GM06990 (cell line): Measurements from ENCODE around the gene RPL13.

Experiments
- DNase-seq: peaks from one replicate; pipeline ENCODE4 v3.0.0-alpha.2; 2011; ENCODE audit not compliant: insufficient read length; ENCODE audit errors: extremely low read depth
- H3K27me3 ChIP-seq: replicated peaks from 2 replicates; pipeline ENCODE4 v1.6.0; 2011; ENCODE audit warnings: low read length; ENCODE audit not compliant: control insufficient read depth, insufficient read depth
- H3K36me3 ChIP-seq: 2 replicates; pipeline ENCODE4 v1.5.1; 2011; ENCODE audit warnings: low read length; ENCODE audit not compliant: control insufficient read depth, insufficient read depth
- H3K4me3 ChIP-seq: replicated peaks from 2 replicates; pipeline ENCODE4 v1.5.1; 2011; ENCODE audit warnings: low read depth, mild to moderate bottlenecking, control low read depth, low read length
- TF ChIP-seq, protein P1 (sequence below): IDR thresholded peaks from 2 replicates; pipeline ENCODE4 v1.5.1; 2011; ENCODE audit warnings: low read length, control low read depth, mild to moderate bottlenecking, inconsistent platforms; ENCODE audit not compliant: insufficient read depth, poor library complexity, severe bottlenecking

RPL13 gene

DNA sequence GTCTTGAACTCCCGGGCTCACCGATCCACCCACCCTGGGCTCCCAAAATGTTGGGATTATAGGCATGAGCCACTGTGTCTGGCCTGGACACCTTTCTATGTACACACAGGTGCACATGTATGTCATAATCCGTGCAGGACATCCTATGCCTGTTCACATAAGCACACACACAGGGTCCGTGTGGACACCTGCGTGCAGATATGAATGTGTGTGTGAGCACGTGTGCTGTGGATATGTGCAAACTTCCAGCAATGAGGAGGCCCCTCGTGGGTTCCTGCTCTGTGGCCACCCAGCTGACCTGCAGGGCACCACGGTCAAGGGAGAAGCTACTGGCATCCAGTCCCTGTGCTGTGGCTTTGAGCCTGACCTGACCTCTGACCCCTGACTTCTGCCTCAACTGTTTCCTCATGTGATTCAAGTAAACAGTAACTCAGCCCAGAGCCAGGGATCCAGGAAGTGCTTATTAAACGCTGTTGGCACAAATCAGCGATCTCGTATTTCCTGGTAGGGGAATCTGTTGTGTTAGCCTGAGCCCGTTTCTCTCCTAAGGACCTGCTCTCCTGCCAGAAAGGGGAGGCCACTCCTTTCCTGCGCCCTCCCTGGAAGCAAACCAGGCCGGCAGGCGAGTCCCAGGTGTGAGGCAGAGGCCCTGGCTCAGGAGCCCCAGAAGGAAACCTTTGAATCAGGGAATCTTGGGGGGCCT, 21.5 kb downstream of the RPL13 start:
- no peaks in the 10 kb centered on the region for H3K27me3 ChIP-seq
- TF ChIP-seq, protein P1, sequence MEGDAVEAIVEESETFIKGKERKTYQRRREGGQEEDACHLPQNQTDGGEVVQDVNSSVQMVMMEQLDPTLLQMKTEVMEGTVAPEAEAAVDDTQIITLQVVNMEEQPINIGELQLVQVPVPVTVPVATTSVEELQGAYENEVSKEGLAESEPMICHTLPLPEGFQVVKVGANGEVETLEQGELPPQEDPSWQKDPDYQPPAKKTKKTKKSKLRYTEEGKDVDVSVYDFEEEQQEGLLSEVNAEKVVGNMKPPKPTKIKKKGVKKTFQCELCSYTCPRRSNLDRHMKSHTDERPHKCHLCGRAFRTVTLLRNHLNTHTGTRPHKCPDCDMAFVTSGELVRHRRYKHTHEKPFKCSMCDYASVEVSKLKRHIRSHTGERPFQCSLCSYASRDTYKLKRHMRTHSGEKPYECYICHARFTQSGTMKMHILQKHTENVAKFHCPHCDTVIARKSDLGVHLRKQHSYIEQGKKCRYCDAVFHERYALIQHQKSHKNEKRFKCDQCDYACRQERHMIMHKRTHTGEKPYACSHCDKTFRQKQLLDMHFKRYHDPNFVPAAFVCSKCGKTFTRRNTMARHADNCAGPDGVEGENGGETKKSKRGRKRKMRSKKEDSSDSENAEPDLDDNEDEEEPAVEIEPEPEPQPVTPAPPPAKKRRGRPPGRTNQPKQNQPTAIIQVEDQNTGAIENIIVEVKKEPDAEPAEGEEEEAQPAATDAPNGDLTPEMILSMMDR, result no peak
- H3K36me3 ChIP-seq, result no peaks in the 10 kb centered on the region; the same call in 1 of the 2 replicates
- H3K4me3 ChIP-seq, result no peak overlapping the region
- no peak for DNase-seq

DNA sequence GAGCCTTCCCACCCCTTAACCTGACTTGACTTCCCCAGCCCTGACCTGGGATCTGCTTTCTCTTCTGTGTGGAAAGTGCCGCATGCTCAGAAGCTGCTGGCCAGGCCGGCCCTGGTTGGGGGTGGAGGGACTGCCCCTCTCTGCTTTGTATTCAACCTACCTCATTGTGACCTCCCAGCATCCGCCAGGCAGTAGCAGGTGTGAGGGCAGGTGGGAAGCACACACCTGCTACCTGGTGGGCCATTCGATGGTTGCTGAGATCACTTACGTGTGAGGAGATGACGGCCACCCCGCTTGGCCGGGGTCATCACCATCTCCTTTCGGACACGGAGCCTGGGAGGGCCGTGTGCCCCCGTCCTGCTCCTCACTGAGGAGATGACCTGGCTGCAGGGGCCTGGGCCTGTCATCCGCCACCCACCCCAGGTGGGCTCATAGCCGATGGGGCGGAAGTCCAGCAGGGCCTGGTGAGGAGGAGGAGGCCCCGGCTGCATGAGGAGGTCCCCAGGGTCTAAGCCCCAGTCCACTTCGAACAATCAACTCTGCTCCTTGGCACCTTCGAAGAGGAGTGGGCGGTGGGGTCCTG, 22.2 kb downstream of the RPL13 start:
- no peaks in the 10 kb centered on the region for H3K27me3 ChIP-seq
- no peaks in the 10 kb centered on the region; the same call in 1 of the 2 replicates for H3K36me3 ChIP-seq
- H3K4me3 ChIP-seq, result no peak overlapping the region
- TF ChIP-seq, protein P1, result no peak
- DNase-seq, result no peak

DNA sequence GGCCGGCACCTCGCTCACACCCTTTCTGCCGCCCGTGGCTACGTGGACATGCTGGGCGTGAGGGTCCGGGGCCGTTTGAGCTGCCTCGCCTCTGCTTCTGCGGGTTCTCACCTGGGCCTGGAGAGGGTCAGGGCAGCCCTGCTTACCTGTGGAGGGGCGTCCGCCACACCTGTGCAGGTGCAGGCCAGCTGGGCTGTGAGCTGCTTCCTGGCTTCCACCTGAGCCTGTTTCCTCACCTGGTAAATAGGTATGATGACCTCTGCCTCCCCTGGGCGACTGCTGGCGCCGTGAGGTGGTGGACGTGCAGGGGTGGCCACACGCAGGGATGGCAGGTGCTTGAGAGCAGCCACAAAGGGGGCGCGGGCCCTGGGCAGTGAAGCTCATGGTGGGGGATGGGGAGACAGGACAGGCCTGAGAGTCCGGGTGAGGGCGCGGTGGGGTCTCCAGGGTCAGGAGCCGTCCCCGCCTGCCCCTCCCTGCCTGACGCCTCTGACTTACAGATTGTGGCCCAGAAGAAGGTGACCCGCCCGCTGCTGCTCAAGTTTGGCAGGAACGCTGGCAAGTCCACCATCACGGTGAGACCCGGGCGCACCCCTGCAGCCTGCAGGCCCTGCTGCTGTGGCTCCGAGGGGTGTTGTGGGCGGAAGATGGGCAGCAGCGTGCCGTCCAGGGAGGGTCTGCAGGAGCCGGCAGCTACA, 22.9 kb downstream of the RPL13 start:
- Histone ChIP-seq H3K4me3 (no peak overlapping the region), H3K36me3 (no peaks in the 10 kb centered on the region; the same call in 1 of the 2 replicates), H3K27me3 (no peaks in the 10 kb centered on the region)
- TF ChIP-seq, protein P1, result no peak
- DNase-seq, result no peak

DNA sequence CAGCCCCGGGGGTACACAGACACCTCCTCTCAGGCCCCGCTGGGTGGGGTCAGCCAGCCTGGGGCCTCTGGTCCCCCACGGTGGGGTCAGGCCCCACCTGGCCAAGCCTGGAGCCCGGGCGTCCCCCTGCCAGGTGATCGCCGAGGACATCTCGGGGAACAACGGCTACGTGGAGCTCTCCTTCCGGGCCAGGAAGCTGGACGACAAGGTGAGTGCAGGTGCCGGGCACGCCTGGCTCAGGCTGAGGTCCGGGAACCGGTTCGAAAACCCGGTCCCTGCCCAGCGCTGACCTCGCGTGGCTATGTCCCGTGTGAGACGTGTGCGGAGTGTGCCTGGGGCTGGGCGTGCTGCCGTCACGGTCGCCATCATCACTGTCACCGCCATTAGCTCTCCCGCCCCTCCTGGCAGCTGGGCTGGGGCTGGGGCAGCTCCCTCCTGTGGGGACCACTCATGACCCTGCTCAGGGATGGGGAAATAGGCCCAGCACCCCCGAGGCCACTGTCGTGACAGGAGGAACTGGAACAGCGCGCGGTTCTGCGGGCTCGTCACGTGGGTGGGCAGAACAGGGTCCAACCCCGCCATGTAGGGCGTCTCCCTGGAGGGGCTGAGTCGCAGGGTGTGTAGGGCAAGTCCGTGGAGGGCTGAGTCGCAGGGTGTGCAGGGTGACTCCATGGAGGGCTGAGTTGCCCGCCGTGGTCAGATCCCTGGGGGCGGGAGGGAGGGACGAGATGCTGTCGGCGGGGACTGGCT, 23.6 kb downstream of the RPL13 start:
- TF ChIP-seq, protein P1, result no peak
- Histone ChIP-seq H3K4me3 (no peak overlapping the region), H3K36me3 (no peaks in the 10 kb centered on the region; the same call in 1 of the 2 replicates), H3K27me3 (no peaks in the 10 kb centered on the region)
- DNase-seq, result no peak

DNA sequence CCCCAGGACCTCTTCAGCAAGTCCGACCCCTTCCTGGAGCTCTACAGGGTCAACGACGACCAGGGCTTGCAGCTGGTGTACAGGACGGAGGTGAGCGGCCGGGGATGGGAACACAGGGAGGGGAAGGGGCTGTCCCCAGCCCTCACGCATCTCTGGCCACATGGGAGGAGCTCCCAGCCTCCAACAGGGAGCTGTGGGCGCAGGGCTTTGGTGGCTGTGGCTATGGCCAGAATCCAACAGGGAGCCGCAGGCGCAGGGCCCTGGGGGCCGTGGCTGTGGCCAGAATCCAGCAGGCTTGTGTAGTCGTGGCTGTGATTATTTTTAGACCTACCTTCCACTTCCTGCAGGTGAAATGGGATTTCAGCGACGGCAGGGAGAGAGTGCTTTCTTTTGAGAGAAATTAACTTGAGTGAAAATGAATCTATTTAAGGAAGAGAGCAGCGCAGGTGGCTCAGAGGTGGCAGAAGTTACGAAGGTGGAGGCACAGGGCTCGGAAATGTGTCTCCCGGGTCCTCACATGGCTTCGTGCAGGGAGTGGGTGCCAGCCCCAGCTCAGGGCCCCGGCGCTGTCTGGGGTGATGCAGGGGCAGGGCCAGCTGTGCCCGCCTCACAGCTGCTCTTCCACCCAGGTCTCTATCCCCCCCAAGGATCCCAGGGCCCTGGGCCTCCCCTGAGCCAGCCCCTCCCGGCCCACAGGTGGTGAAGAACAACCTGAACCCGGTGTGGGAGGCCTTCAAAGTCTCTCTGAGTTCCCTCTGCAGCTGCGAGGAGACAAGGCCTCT, 24.5 kb downstream of the RPL13 start:
- Histone ChIP-seq H3K36me3 (no peaks in the 10 kb centered on the region; the same call in 1 of the 2 replicates), H3K4me3 (no peak overlapping the region), H3K27me3 (no peaks in the 10 kb centered on the region)
- TF ChIP-seq, protein P1, result no peak
- DNase-seq, result no peak
